ENCODE measurements around the gene ZFYVE28.

- TF ChIP-seq CTCF (IDR thresholded peaks at IDR 0.05), result no peak
- TF ChIP-seq POLR2AphosphoS5 (IDR thresholded peaks at IDR 0.05), result no peak
- TF ChIP-seq POLR2A (IDR thresholded peaks at IDR 0.05), result no peak
Observed at GRCh38 chr4:2417765-2418649, at the start of gene ZFYVE28.
